ENCODE measurements around the gene MYO9B.
A peak's percentile ranks its signal among the peaks of the same experiment; 100 is the strongest.
"Not testable (repeated sequence)": the region's sequence is repeated elsewhere in the genome, so short reads cannot be mapped to it uniquely, and the experiment has no call there.

Gene MYO9B

GRCh38 chr19:17114414-17114831, 38.8 kb downstream of the MYO9B start:
- DNase-seq (ENCODE audit: low read depth in 3 of 3, low spot score in 1 of 3), result no peak

GRCh38 chr19:17116996-17117702, 41.6 kb downstream of the MYO9B start:
- DNase-seq (ENCODE audit: low read depth in 3 of 3, low spot score in 1 of 3), result no peak

- DNase-seq (ENCODE audit: low read depth in 3 of 3, low spot score in 1 of 3), result no peak
Observed at GRCh38 chr19:17118957-17119356, 43.4 kb downstream of the MYO9B start.

DNA sequence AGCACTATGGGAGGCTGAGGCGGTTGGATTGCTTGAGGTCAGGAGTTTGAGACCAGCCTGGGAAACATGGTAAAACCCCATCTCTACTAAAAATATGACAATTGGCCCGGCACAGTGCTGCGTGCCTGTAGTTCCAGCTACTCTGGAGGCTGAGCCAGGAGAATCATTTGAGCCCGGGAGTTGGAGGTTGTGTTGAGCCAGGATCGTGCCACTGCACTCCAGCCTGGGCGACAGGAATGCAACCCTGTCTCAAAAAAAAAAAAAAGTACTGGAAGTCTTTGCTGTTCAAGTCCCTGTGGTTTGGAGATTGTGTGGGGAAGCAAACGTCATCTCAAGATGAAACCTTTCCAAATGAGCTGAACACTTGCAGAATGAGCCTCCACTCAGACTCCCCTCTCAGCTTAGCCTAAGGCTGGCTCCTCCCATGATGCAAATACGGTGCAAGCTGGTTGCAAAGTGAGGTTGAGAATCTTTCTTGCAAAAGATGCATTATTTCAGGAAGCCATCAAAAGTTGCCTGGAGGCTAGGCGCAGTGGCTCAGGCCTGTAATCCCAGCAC, 46.2 kb downstream of the MYO9B start:
- DNase-seq (ENCODE audit: low read depth in 3 of 3, low spot score in 1 of 3), result no peak

GRCh38 chr19:17123041-17123440, 47.5 kb downstream of the MYO9B start:
- no peak for DNase-seq (ENCODE audit: low read depth in 3 of 3, low spot score in 1 of 3)

DNA sequence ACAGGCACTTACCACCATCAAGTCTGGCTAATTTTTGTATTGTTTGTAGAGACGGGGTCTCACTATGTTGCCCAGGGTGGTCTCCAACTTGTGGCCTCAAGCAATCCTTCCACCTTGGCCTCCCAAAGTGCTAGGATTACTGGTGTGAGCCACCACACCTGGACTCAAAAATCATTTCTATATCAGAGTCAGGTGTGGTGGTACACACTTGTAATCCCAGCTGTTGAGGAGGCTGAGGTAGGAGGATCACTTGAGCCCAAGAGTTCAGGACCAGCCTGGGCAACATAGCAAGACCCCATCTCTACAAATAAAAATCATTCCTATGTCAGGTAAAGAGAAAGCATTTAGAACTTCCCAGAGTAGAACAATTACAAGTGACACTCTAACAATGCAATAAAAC, 48.4 kb downstream of the MYO9B start:
- DNase-seq (ENCODE audit: low read depth in 3 of 3, low spot score in 1 of 3), result no peak

DNA sequence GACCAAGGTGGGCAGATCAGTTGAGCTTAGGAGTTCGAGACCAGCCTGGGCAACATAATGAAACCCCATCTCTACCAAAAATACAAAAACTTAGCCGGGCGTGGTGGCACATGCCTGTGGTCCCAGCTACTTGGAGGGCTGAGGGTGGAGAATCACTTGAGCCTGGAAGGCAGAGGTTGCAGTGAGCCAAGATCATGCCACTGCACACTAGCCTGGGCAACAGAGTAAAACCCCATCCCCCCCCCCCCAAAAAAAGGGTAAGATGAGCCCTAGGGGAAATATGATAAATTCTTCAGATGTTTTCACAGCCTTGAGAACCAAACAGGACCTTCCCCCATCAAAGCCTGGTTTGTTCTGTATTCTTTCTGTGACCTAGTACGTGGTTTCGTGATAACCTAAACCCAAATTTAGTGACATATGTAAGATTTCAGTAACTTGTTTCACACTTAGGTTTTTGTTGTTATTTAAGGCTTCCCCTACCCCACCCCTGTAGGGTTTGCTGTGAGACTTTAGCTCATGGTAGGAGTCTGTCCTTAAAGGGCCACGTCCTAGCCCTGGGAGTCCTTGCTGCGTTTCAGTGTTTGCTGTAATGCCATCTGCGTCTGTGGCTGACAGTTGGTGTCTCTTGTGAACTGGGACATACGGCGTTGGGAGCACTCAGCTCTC, 49.6 kb downstream of the MYO9B start:
- peak in 1 of 3 donors; percentile 6 for DNase-seq (ENCODE audit: low read depth in 3 of 3, low spot score in 1 of 3)

- peak; percentile 26 to 48 (median 44) for DNase-seq (ENCODE audit: low read depth in 3 of 3, low spot score in 1 of 3)
Observed at GRCh38 chr19:17125728-17126677, 50.4 kb downstream of the MYO9B start.

GRCh38 chr19:17127671-17128070, 52.1 kb downstream of the MYO9B start:
- DNase-seq (ENCODE audit: low read depth in 3 of 3, low spot score in 1 of 3), result no peak

DNA sequence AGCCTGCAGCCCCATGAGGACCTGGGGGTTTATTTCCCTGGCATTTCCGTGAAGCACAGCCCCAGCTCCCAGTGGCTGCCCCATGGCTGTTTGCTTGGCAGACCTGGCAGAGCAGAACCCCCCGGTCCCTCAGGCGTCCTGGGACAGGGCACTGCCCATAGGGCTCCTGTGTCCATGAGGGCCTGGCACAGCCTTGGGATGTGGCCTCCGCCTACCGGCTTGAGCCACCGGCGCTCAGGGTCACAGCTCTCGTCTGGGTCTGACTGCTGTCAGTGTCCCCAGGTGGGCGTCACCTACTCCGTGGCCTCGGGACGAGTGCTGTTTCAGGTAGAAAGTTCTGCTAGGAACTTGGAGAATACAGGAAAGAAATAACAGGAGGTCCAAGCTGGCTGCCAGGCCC, 52.8 kb downstream of the MYO9B start:
- no peak for DNase-seq (ENCODE audit: low read depth in 3 of 3, low spot score in 1 of 3)

DNA sequence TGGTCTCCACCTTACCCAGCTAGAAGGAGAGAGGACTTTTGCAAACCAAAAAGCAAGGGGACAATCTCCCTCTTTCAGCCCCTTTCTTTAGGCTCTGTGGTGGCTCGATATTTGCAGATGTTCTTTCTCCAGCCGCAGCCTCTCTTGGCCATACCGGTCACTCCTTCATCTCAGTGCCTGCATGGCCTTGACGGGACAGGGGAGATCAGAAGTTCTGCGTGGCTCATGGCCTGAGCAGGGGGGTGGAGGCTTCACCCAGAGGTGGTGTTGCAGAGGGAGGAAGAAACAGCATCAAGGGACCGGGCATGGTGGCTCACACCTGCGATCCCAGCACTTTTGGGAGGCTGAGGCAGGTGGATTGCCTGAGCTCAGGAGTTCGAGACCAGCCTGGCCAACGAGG, 53.2 kb downstream of the MYO9B start:
- no peak for DNase-seq (ENCODE audit: low read depth in 3 of 3, low spot score in 1 of 3)

- DNase-seq (ENCODE audit: low read depth in 3 of 3, low spot score in 1 of 3), result no peak
Observed at GRCh38 chr19:17129377-17129776, 53.8 kb downstream of the MYO9B start.

DNA sequence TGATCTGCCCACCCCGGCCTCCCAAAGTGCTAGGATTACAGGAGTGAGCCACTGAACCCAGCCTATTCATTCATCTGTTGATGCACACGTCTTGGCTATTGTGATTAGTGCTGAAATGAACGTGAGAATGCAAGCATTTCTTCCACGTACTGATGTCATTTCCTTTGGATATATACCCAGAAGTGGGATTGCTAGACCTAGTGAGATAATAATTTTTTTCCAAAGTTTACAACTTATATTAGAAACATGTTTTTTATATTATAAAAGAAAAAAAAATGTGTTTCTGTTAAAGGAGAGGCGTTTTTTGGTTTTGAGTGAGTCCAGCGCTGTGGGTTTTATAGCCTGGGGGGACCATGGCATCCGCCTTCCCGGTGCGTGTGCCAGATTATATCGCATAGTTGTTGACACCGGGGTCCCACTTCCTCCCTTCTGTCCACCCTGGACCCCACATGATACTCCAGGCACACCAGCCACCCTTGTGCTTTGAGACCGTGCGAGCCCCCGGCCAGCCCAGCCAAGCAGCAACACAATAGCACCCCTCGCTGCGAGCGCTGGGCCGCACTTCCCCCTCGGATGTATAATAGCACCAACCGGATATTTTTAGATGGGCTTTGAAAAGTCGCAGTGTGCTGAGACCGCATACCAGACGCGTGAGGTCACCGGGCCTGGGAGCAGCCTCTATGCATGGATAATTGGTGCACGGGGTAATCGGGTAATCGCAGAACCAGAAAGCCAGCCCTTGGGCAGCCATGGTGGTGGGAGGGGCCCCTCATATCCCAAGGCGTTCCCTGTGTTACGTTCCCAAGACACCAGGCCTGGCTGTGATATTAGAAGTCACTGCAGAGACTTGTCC, 59.6 kb downstream of the MYO9B start:
- DNase-seq (ENCODE audit: low read depth in 3 of 3, low spot score in 1 of 3), result no peak

DNA sequence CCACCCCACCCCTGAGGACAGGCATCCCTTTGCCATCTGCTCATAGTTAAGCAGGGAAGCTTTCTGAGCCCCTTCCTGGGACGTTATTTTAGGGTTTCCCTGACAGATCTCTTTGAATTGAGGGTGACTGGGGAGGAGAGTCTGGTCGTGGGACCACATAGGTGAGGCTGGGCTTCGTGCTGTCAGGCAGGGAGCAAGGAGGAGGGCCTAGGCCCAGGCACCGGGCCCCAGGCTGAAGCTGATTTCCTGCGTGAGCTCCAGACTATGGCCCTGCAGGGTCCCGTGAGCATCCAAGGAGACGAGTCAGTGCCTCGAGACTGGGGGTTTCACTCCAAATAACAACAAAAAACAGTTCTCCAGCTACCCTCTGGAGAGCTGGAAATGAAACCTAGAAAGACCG, 60.4 kb downstream of the MYO9B start:
- DNase-seq (ENCODE audit: low read depth in 3 of 3, low spot score in 1 of 3), result no peak

DNA sequence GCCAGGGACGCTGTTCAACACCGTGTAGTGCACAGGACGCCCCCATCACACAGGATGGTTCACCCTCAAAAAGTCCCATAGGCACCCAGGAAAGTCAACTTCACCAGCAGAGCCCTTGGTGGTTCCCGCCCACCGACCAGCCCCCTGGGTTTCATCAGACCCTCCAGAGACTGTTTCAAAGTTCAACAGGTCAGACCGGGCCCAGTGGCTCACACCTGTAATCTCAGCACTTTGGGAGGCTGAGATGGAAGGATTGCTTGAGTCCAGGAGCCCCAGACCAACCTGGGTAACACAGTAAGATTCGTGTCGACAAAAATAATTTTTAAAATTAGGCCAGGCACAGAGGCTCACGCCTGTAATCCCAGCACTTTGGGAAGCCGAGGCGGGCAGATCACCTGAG, 61.0 kb downstream of the MYO9B start:
- DNase-seq (ENCODE audit: low read depth in 3 of 3, low spot score in 1 of 3), result no peak

DNA sequence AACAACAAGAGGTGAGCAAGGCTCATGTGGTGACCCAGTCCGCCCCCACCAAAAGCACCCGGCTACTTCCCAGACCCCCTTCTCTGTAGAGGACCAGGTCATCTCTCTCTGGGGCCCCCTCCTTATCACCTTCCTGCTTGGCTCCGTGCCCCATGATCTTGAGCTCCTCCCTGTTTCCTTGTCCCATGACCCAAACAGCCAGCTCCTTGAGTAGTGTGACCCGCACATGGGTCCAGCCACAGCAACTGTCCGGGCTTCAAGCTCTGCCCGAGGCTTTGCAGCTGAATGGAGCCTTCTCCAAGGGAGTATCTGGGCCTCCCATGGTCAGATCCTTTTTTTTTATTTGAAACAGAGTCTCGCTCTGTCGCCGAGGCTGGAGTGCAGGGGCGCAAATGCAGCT, 61.8 kb downstream of the MYO9B start:
- no peak for DNase-seq (ENCODE audit: low read depth in 3 of 3, low spot score in 1 of 3)

DNA sequence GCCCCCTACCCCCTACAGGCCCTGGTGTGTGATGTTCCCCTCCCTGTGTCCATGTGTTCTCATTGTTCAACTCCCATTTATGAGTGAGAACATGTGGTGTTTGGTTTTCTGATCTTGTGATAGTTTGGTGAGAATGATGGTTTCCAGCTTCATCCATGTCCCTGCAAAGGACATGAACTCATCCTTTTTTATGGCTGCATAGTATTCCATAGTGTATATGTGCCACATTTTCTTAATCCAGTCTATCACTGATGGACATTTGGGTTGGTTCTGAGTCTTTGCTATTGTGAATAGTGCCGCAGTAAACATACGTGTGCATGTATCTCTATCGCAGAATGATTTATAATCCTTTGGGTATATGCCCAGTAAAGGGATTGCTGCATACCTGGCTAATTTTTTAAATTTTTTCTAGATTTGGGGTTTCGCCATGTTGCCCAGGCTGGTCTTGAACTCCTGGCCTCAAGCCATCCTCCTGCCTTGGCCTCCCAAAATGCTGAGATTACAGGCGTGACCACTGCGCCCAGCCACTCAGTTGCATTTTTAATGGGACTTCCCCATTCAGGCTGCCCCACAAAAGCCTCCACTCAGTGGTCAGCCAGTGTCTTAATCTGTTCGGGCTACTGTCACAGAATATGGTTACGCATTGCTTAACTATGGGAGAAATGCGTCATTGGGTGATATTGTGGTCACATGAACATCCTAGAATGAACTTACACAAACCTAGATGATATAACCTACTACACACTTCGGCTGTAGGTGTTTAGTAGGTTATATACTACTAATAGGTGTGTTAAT, 62.7 kb downstream of the MYO9B start:
- not testable (repeated sequence) for DNase-seq (ENCODE audit: low read depth in 3 of 3, low spot score in 1 of 3)

DNA sequence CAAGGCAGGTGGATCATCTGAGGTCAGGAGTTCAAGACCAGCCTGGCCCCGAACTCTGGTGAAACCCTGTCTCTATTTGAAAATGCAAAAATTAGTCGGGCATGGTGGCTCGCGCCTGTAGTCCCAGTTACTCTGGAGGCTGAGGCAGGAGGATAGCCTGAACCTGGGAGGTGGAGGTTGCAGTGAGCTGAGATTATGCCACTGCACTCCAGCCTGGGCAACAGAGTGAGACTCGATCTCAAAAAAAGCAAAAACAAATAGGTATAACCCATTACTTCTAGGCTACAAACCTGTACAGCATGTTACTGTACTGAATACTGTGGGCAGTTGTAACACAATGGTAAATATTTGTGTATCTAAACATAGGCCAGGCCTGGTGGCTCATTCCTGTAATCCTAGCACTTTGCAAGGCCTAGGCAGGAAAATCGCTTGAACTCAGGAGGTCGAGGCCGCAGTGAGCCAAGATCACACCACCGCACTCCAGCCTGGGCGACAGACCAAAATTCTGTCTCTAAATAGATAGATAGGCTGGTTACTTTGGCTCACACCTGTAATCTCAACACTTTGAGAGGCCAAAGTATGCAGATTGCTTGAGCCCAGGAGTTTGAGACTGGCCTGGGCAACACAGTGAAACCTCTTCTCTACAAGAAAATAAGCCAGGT, 63.5 kb downstream of the MYO9B start:
- DNase-seq (ENCODE audit: low read depth in 3 of 3, low spot score in 1 of 3), result no peak

- DNase-seq (ENCODE audit: low read depth in 3 of 3, low spot score in 1 of 3), result not testable (repeated sequence)
Observed at GRCh38 chr19:17144771-17145170, 69.2 kb downstream of the MYO9B start.
